Endothelial cell of umbilical vein (primary cell): Measurements from ENCODE around the gene FXR1. TPM values are rescaled to one million over a fixed set of nuclear protein-coding genes. Genes with fewer than 3 reads are reported as not detected.

ENCODE experiments used
- BruUV-seq: library from RNA; stranded (reverse); fragments of 400-500 nt; replicated peaks from 2 replicates; lab custom pipeline; 2021; lab: Mats Ljungman, UMichigan
- CTCF ChIA-PET: fragments of 300-600, 350-600 bp; sonication (Branson Sonifier 250); formaldehyde crosslinking; loops from one replicate; lab custom pipeline; 2021; ENCODE audit warnings: antibody characterized with exemption, inconsistent platforms; lab: Charles Lee
- POLR2A ChIA-PET: fragments of 300-600, 350-600 bp; sonication (Branson Sonifier 250); formaldehyde crosslinking; loops from one replicate; lab custom pipeline; 2021; ENCODE audit warnings: antibody characterized with exemption, inconsistent platforms; lab: Charles Lee
- DNase-seq: peaks from one replicate; pipeline ENCODE4 v3.0.0-alpha.2; 2011; ENCODE audit warnings: low read depth, low spot score
- FAIRE-seq: peaks from 2 replicates; lab custom pipeline; 2011; peaks lifted over from hg19 to GRCh38; lab: Jason Lieb, UNC
- H2AFZ ChIP-seq: 2 replicates; pipeline ENCODE4 v1.6.0; 2012; ENCODE audit warnings: low read depth, low read length, control low read depth, inconsistent platforms
- H3K27ac ChIP-seq: 2 replicates; pipeline ENCODE4 v1.5.1; 2011; ENCODE audit warnings: low read depth, mild to moderate bottlenecking, control low read depth, low read length, moderate library complexity; ENCODE audit not compliant: insufficient read depth
- H3K27me3 ChIP-seq, 2 experiments: 2 replicates each; pipeline versions ENCODE4 v1.6.0 to v1.6.1; 2011; ENCODE audit warnings: low read length in 2 of 2, mixed read lengths in 1 of 2; ENCODE audit not compliant: control insufficient read depth in 2 of 2, insufficient read depth in 2 of 2
- H3K36me3 ChIP-seq, 2 experiments: 2 replicates in 1 of 2; 3 replicates in 1 of 2; pipeline ENCODE4 v1.5.1; 2011; ENCODE audit warnings: low read length in 2 of 2, mild to moderate bottlenecking in 1 of 2, moderate library complexity in 1 of 2; ENCODE audit not compliant: control insufficient read depth in 2 of 2, insufficient read depth in 2 of 2; ENCODE audit errors: extremely low read depth in 1 of 2
- H3K4me1 ChIP-seq: 3 replicates; pipeline ENCODE4 v1.5.1; 2011; ENCODE audit warnings: mild to moderate bottlenecking, low read length; ENCODE audit not compliant: control insufficient read depth, insufficient read depth; ENCODE audit errors: extremely low read depth
- H3K4me2 ChIP-seq: 2 replicates; pipeline ENCODE4 v1.6.1; 2011; ENCODE audit warnings: low read length, control low read depth, mixed read lengths; ENCODE audit not compliant: insufficient read depth
- H3K4me3 ChIP-seq, 3 experiments: fragments of 200-600 bp in 1 of 3; sonication (generic), shearing (Covaris generic) in 1 of 3; replicated peaks in 1 of 3; 2 replicates each; pipeline ENCODE4 v1.5.1; 2011 to 2016; ENCODE audit warnings: control low read depth in 3 of 3, low read length in 3 of 3, mild to moderate bottlenecking in 2 of 3, inconsistent platforms in 1 of 3, low read depth in 1 of 3, moderate library complexity in 1 of 3; ENCODE audit not compliant: insufficient read depth in 1 of 3
- H3K79me2 ChIP-seq: 2 replicates; pipeline ENCODE4 v1.6.0; 2012; ENCODE audit warnings: low read length, inconsistent platforms; ENCODE audit not compliant: control insufficient read depth, insufficient read depth
- H3K9ac ChIP-seq: replicated peaks from 2 replicates; pipeline ENCODE3; 2011; ENCODE audit warnings: low read length, control low read depth; ENCODE audit not compliant: insufficient read depth; ENCODE audit errors: extremely low read depth
- H3K9me1 ChIP-seq: replicated peaks from 3 replicates; pipeline ENCODE4 v1.6.0; 2011; ENCODE audit warnings: mild to moderate bottlenecking, low read length; ENCODE audit not compliant: control insufficient read depth, insufficient read depth; ENCODE audit errors: extremely low read depth
- H3K9me3 ChIP-seq: replicated peaks from 2 replicates; pipeline ENCODE4 v1.5.1; 2012; ENCODE audit warnings: low read length, inconsistent platforms; ENCODE audit not compliant: control insufficient read depth, insufficient read depth
- H4K20me1 ChIP-seq: replicated peaks from 2 replicates; pipeline ENCODE3; 2011; ENCODE audit warnings: mild to moderate bottlenecking, low read length; ENCODE audit not compliant: control insufficient read depth, insufficient read depth; ENCODE audit errors: extremely low read depth
- CTCF ChIP-seq, 2 donors: IDR thresholded peaks; 1 replicate in 1 of 2; 2 replicates in 1 of 2; pipeline ENCODE4 v1.5.1; 2011; ENCODE audit warnings: low read length in 2 of 2, mild to moderate bottlenecking in 2 of 2, moderate library complexity in 2 of 2, control low read depth in 1 of 2, inconsistent platforms in 1 of 2, low read depth in 1 of 2; ENCODE audit not compliant: insufficient read depth in 1 of 2; ENCODE audit errors: extremely low read depth in 1 of 2
- EZH2 ChIP-seq: IDR thresholded peaks from 2 replicates; pipeline ENCODE4 v1.6.1; 2012; ENCODE audit warnings: borderline replicate concordance, low read depth, mild to moderate bottlenecking, moderate library complexity, low read length, inconsistent platforms; ENCODE audit not compliant: severe bottlenecking
- GATA2 ChIP-seq: IDR thresholded peaks from 2 replicates; pipeline ENCODE4 v1.7.0; 2011; ENCODE audit warnings: low read depth, mild to moderate bottlenecking, moderate library complexity, mixed read lengths, low read length; ENCODE audit not compliant: insufficient read length, insufficient read depth
- JUN ChIP-seq: IDR thresholded peaks from 2 replicates; pipeline ENCODE4 v1.6.1; 2011; ENCODE audit warnings: borderline replicate concordance, low read depth; ENCODE audit not compliant: insufficient read length, insufficient read depth
- MAX ChIP-seq: IDR thresholded peaks from 2 replicates; pipeline ENCODE4 v1.6.1; 2011; ENCODE audit not compliant: insufficient read depth, insufficient read length
- MYC ChIP-seq: IDR thresholded peaks from one replicate; pipeline ENCODE4 v1.6.1; 2011; ENCODE audit warnings: mild to moderate bottlenecking, low read depth, low read length
- POLR2A ChIP-seq: IDR thresholded peaks from 2 replicates; pipeline ENCODE4 v1.6.1; 2012; ENCODE audit warnings: low read depth, mild to moderate bottlenecking, control low read depth, low read length
- POLR2AphosphoS5 ChIP-seq: IDR thresholded peaks from 2 replicates; pipeline ENCODE4 v1.6.1; 2012; ENCODE audit warnings: low read depth, mild to moderate bottlenecking, control low read depth, low read length, moderate library complexity; ENCODE audit not compliant: insufficient read depth
- dilution Hi-C: fragments of 300-500 bp; cut with MboI; formaldehyde crosslinking; loops from one replicate; pipeline ENCODE4 v1.15.0; 2019; ENCODE audit warnings: low sequenced_read_pairs; ENCODE audit not compliant: extremely low pct_ligation_motif_present
- intact Hi-C: fragments of 100-400 bp; cut with micrococcal nuclease; formaldehyde crosslinking; loops from one replicate; pipeline ENCODE4 v1.10.0; 2022
- polyA plus RNA-seq, 4 experiments: library from polyadenylated mRNA; depleted of rRNA in 3 of 4; stranded (reverse) in 3 of 4; unstranded in 1 of 4; fragments of >200 nt; gene quantifications; 2 replicates each; pipeline versions ENCODE4 v1.2.1 to v1.2.3, GENCODE V29; 2011 to 2012; ENCODE audit warnings: missing spikeins in 1 of 4
- total RNA-seq: library from RNA; stranded (reverse); gene quantifications from 2 replicates; pipeline ENCODE4 v1.2.3, GENCODE V29; 2021

Gene FXR1
- total and polyA plus RNA-seq, 2 donors (not counting 3 experiments of a cell fraction or from before 2014, with no cell fraction given) = 87.3 to 186 TPM

- H3K4me3 ChIP-seq = no peak overlapping the region
- H2AFZ ChIP-seq = no peak overlapping the region
- no peaks in the 10 kb centered on the region for H3K27me3 ChIP-seq
- H3K9me1 ChIP-seq = peaks cover 2% of the 10 kb centered on the region
- ChIA-PET CTCF (no interaction called here), POLR2A (no interaction called here)
- H3K9ac ChIP-seq = no peak overlapping the region
- H3K36me3 ChIP-seq = no peaks in the 10 kb centered on the region
- no peaks in the 10 kb centered on the region for H4K20me1 ChIP-seq
- dilution Hi-C loops = no loop called here
- no peaks in the 10 kb centered on the region for H3K4me1 ChIP-seq
- BruUV-seq = no TSS peak
- FAIRE-seq (no peak), DNase-seq (no peak)
- intact Hi-C loops = no loop called here
- H3K27ac ChIP-seq = no peak overlapping the region
- H3K9me3 ChIP-seq = no peaks in the 10 kb centered on the region
- TF ChIP-seq POLR2AphosphoS5 (no peak), EZH2 (no peak), MAX (no peak), MYC (no peak)
- H3K4me2 ChIP-seq = no peak overlapping the region
- H3K79me2 ChIP-seq = no peaks in the 10 kb centered on the region
Observed at GRCh38 chr3:181017690-181018089, 105.2 kb downstream of the FXR1 start.

DNA sequence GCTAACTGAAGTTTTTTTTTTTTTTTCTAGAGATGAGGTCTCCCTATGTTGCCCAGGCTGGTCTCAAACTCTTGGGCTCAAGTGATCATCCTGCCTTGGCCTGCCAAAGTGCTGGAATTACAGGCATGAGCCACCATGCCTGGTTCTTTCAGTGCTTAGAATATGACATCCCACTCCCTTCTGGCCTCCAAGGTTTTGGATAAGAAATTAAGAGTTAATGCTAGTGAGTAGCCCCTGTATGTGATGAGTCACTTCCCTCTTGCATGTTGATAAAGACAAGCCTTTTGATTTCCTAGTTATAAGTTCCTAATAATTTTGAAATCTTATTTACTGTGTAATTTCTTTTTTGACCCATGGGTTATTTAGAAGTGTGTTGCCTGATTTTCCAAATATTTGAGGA is 112.7 kb downstream of the FXR1 start:
- Histone ChIP-seq H4K20me1 (no peaks in the 10 kb centered on the region), H3K27ac (no peak overlapping the region), H3K36me3 (no peaks in the 10 kb centered on the region), H3K9ac (no peak overlapping the region), H3K4me1 (no peaks in the 10 kb centered on the region), H3K9me1 (no peaks in the 10 kb centered on the region), H3K27me3 (no peaks in the 10 kb centered on the region), H3K9me3 (no peaks in the 10 kb centered on the region), H2AFZ (no peak overlapping the region), H3K79me2 (no peaks in the 10 kb centered on the region), H3K4me3 (no peak overlapping the region), H3K4me2 (no peak overlapping the region)
- ChIA-PET CTCF (interaction anchor here (0.7 kb wide), 1 partner anchor 1129 kb away, joined by 3 read pairs; no protein-coding TSS in a partner anchor), POLR2A (no interaction called here)
- dilution Hi-C loops (no loop called here), intact Hi-C loops (no loop called here)
- FAIRE-seq (no peak), DNase-seq (no peak)
- no peak for TF ChIP-seq MAX
- no peak for TF ChIP-seq GATA2
- no peak for TF ChIP-seq JUN
- no peak for TF ChIP-seq EZH2
- TF ChIP-seq POLR2AphosphoS5 = no peak
- TF ChIP-seq POLR2A = no peak
- no peak for TF ChIP-seq CTCF (IDR thresholded peaks at IDR 0.05; ENCODE audit: extremely low read depth in 1 of 2, insufficient read depth in 1 of 2, low read depth in 1 of 2, low read length in 2 of 2)
- TF ChIP-seq MYC = no peak
- no TSS peak for BruUV-seq
